ENCODE data around the gene PPP1R9A.

The PPP1R9A gene

GRCh38 chr7:95340491-95340890, 433.1 kb downstream of the PPP1R9A start:
- in situ Hi-C loops (cut with HindIII; ENCODE audit: low sequenced_read_pairs), result no loop called here
- TF ChIP-seq CTCF (IDR thresholded peaks at IDR 0.05; ENCODE audit: low read depth, low read length, missing control alignments), result no peak
- no peak for DNase-seq (ENCODE audit: low read depth)
- H3K4me3 ChIP-seq (ENCODE audit: low read depth, low read length), result no peak overlapping the region

GRCh38 chr7:95342029-95342428, 434.6 kb downstream of the PPP1R9A start:
- no peak for TF ChIP-seq CTCF (IDR thresholded peaks at IDR 0.05; ENCODE audit: low read depth, low read length, missing control alignments)

GRCh38 chr7:95342642-95343307, 435.4 kb downstream of the PPP1R9A start:
- DNase-seq (ENCODE audit: low read depth), result no peak
- no peak overlapping the region for H3K4me3 ChIP-seq (ENCODE audit: low read depth, low read length)
- no peak for TF ChIP-seq CTCF (IDR thresholded peaks at IDR 0.05; ENCODE audit: low read depth, low read length, missing control alignments)
- in situ Hi-C loops (cut with HindIII; ENCODE audit: low sequenced_read_pairs), result no loop called here

More at GRCh38 chr7:95342029-95342428, 434.6 kb downstream of the PPP1R9A start:
- no peak overlapping the region for H3K4me3 ChIP-seq (ENCODE audit: low read depth, low read length)
- no peak for DNase-seq (ENCODE audit: low read depth)
- in situ Hi-C loops (cut with HindIII; ENCODE audit: low sequenced_read_pairs), result no loop called here

Data from astrocyte of the cerebellum (primary cell).